ENCODE data around the gene TNN. TPM values are rescaled to one million over a fixed set of nuclear protein-coding genes. Genes with fewer than 3 reads are reported as not detected.

TNN gene
- total RNA-seq, 4 donors from 2014 or later, result 5.9 TPM; not detected in 3

- no peaks in the 10 kb centered on the region for H3K9me3 ChIP-seq
- H3K36me3 ChIP-seq, result no peaks in the 10 kb centered on the region
- no peaks in the 10 kb centered on the region for H3K4me1 ChIP-seq
- no peak overlapping the region for H3K4me3 ChIP-seq
- intact Hi-C loops (cut with DNase I; ENCODE audit: low total_unique reads), result no loop called here
- DNase-seq, result no peak
- TF ChIP-seq POLR2A (IDR thresholded peaks at IDR 0.05) (no peak), CTCF (IDR thresholded peaks at IDR 0.05) (no peak)
- H3K27me3 ChIP-seq, result no peaks in the 10 kb centered on the region
- H3K27ac ChIP-seq, result peak overlapping the region; percentile 3 to 38
These were observed 121.3 kb downstream of the TNN start for GRCh38 chr1:175188936-175189335.

- peak overlapping the region; percentile 48 to 64 for H3K4me3 ChIP-seq
- H3K36me3 ChIP-seq, result no peaks in the 10 kb centered on the region
- peak in 1 of 2 donors; percentile 23 for DNase-seq
- H3K27ac ChIP-seq, result peak overlapping the region; percentile 77 to 80
- intact Hi-C loops (cut with DNase I; ENCODE audit: low total_unique reads), result no loop called here
- H3K27me3 ChIP-seq, result no peaks in the 10 kb centered on the region
- H3K9me3 ChIP-seq, result no peaks in the 10 kb centered on the region
- no peak for TF ChIP-seq POLR2A (IDR thresholded peaks at IDR 0.05)
- TF ChIP-seq CTCF (IDR thresholded peaks at IDR 0.05), result no peak
- no peaks in the 10 kb centered on the region for H3K4me1 ChIP-seq
These were observed 124.0 kb downstream of the TNN start for GRCh38 chr1:175191659-175192058.

- TF ChIP-seq POLR2A (IDR thresholded peaks at IDR 0.05), result no peak
- TF ChIP-seq CTCF (IDR thresholded peaks at IDR 0.05), result no peak
- DNase-seq, result peak; percentile 61 to 71
- no peaks in the 10 kb centered on the region for H3K4me1 ChIP-seq
These were observed 124.5 kb downstream of the TNN start for GRCh38 chr1:175192111-175192629.

GRCh38 chr1:175192630-175193526 lies 125.2 kb downstream of the TNN start, which contains the start of gene KIAA0040:
KIAA0040 (minus strand) TSS chr1:175192776; CDS start chr1:175161013, 31,763 bp downstream.
- peak within 1 kb of the TSS; percentile 48 to 64 for H3K4me3 ChIP-seq
- H3K27ac ChIP-seq, result peak within 1 kb of the TSS; percentile 77 to 80
- no peaks in the 10 kb centered on the region for H3K9me3 ChIP-seq
- DNase-seq, result peak; percentile 67 to 75
- intact Hi-C loops (cut with DNase I; ENCODE audit: low total_unique reads), result no loop called here
- H3K27me3 ChIP-seq, result no peaks in the 10 kb centered on the region
- peak in 1 of 4 experiments; percentile 13 for TF ChIP-seq CTCF (IDR thresholded peaks at IDR 0.05)
- peak in 1 of 2 donors; percentile 29 for TF ChIP-seq POLR2A (IDR thresholded peaks at IDR 0.05)
- no peaks in the 10 kb centered on the region for H3K36me3 ChIP-seq
- no peaks in the 10 kb centered on the region for H3K4me1 ChIP-seq

More at GRCh38 chr1:175192111-175192629, 124.5 kb downstream of the TNN start:
- H3K27me3 ChIP-seq, result no peaks in the 10 kb centered on the region
- H3K36me3 ChIP-seq, result no peaks in the 10 kb centered on the region
- H3K9me3 ChIP-seq, result no peaks in the 10 kb centered on the region
- intact Hi-C loops (cut with DNase I; ENCODE audit: low total_unique reads), result no loop called here
- H3K4me3 ChIP-seq, result peak overlapping the region; percentile 48 to 64
- peak overlapping the region; percentile 77 to 80 for H3K27ac ChIP-seq

- intact Hi-C loops (cut with DNase I; ENCODE audit: low total_unique reads), result no loop called here
- Histone ChIP-seq H3K9me3 (no peaks in the 10 kb centered on the region), H3K4me1 (no peaks in the 10 kb centered on the region), H3K27me3 (no peaks in the 10 kb centered on the region), H3K27ac (peak overlapping the region; percentile 77 to 80), H3K4me3 (no peak overlapping the region), H3K36me3 (no peaks in the 10 kb centered on the region)
- no peak for DNase-seq
- TF ChIP-seq POLR2A (IDR thresholded peaks at IDR 0.05), result no peak
- TF ChIP-seq CTCF (IDR thresholded peaks at IDR 0.05), result no peak
These were observed 125.9 kb downstream of the TNN start for GRCh38 chr1:175193527-175193910.
